SU-DHL-6 (cell line): ENCODE results near the gene TARBP1.

Source experiments
- CTCF ChIP-seq: fragments of 200-600 bp; sonication (generic); IDR thresholded peaks from one replicate; pipeline ENCODE4 v1.5.1; 2017; ENCODE audit warnings: antibody characterized with exemption, mild to moderate bottlenecking, low read length, moderate library complexity; ENCODE audit not compliant: insufficient read depth, poor library complexity, severe bottlenecking
- EZH2phosphoT487 ChIP-seq: fragments of 200-600 bp; sonication (generic), shearing (Covaris generic); conservative IDR thresholded peaks from 2 replicates; pipeline ENCODE4 v1.6.1; 2018; ENCODE audit warnings: mild to moderate bottlenecking, antibody characterized with exemption, low read length, moderate library complexity, mixed read lengths

GRCh38 chr1:234497589-234497988, 18.6 kb upstream of the TARBP1 start:
- TF ChIP-seq CTCF (no peak), EZH2phosphoT487 (no peak)
